ENCODE results near the gene ABTB2.
"Not testable (repeated sequence)": the region's sequence is repeated elsewhere in the genome, so short reads cannot be mapped to it uniquely, and the experiment has no call there.

The ABTB2 gene

GRCh38 chr11:34185926-34186841, 171.6 kb downstream of the ABTB2 start:
- no peak for DNase-seq (ENCODE audit: low read depth)

GRCh38 chr11:34184505-34185015, 173.2 kb downstream of the ABTB2 start:
- no peak for DNase-seq (ENCODE audit: low read depth)

GRCh38 chr11:34183848-34184391, 173.9 kb downstream of the ABTB2 start:
- DNase-seq (ENCODE audit: low read depth) = no peak

- no peak for DNase-seq (ENCODE audit: low read depth)
Measured at GRCh38 chr11:34182921-34183685, 174.7 kb downstream of the ABTB2 start.

- no peak for DNase-seq (ENCODE audit: low read depth)
Measured at GRCh38 chr11:34182425-34182824, 175.4 kb downstream of the ABTB2 start.

GRCh38 chr11:34181856-34182405, 175.9 kb downstream of the ABTB2 start:
- DNase-seq (ENCODE audit: low read depth) = no peak

GRCh38 chr11:34181251-34181650, 176.6 kb downstream of the ABTB2 start:
- DNase-seq (ENCODE audit: low read depth) = no peak

GRCh38 chr11:34180814-34181165, 177.0 kb downstream of the ABTB2 start:
- not testable (repeated sequence) for DNase-seq (ENCODE audit: low read depth)

- no peak for DNase-seq (ENCODE audit: low read depth)
Measured at GRCh38 chr11:34180040-34180813, 177.6 kb downstream of the ABTB2 start.

GRCh38 chr11:34179026-34179675, 178.7 kb downstream of the ABTB2 start:
- no peak for DNase-seq (ENCODE audit: low read depth)

- no peak for DNase-seq (ENCODE audit: low read depth)
Measured at GRCh38 chr11:34178209-34178821, 179.5 kb downstream of the ABTB2 start.

GRCh38 chr11:34176751-34177209, 181.0 kb downstream of the ABTB2 start:
- DNase-seq (ENCODE audit: low read depth) = no peak

- DNase-seq (ENCODE audit: low read depth) = no peak
Measured at GRCh38 chr11:34175284-34176019, 182.4 kb downstream of the ABTB2 start.

- DNase-seq (ENCODE audit: low read depth) = peak; percentile 67
Measured at GRCh38 chr11:34174412-34175041, 183.3 kb downstream of the ABTB2 start.

- no peak for DNase-seq (ENCODE audit: low read depth)
Measured at GRCh38 chr11:34173050-34173449, 184.8 kb downstream of the ABTB2 start.

- no peak for DNase-seq (ENCODE audit: low read depth)
Measured at GRCh38 chr11:34169686-34170085, 188.1 kb downstream of the ABTB2 start.

GRCh38 chr11:34168642-34169420, 189.0 kb downstream of the ABTB2 start:
- DNase-seq (ENCODE audit: low read depth) = no peak

- no peak for DNase-seq (ENCODE audit: low read depth)
Measured at GRCh38 chr11:34167961-34168360, 189.8 kb downstream of the ABTB2 start.
